Stimulated activated CD4-positive, alpha-beta T cell treated with anti-CD3 and anti-CD28 coated beads, Interleukin-2, amount 100 ng/mL, for 24 hours (primary cell): Measurements from ENCODE around the gene HIVEP1.
A peak's percentile ranks its signal among the peaks of the same experiment; 100 is the strongest.

Experiments used
- DNase-seq, 2 donors: peaks; one replicate each; pipeline ENCODE4 v3.0.0-alpha.2; 2020

Gene HIVEP1

GRCh38 chr6:12051861-12052368 is 39.8 kb downstream of the HIVEP1 start:
- DNase-seq = peak; percentile 34 to 55

GRCh38 chr6:12058172-12058961 is 46.3 kb downstream of the HIVEP1 start:
- no peak for DNase-seq

- DNase-seq = peak; percentile 67 to 69
Measured at GRCh38 chr6:12060780-12061609, 48.9 kb downstream of the HIVEP1 start.

- no peak for DNase-seq
Measured at GRCh38 chr6:12062605-12063004, 50.5 kb downstream of the HIVEP1 start.

- no peak for DNase-seq
Measured at GRCh38 chr6:12064131-12064530, 52.0 kb downstream of the HIVEP1 start.

GRCh38 chr6:12064538-12065071 is 52.5 kb downstream of the HIVEP1 start:
- DNase-seq = no peak

- DNase-seq = no peak
Measured at GRCh38 chr6:12065321-12066140, 53.4 kb downstream of the HIVEP1 start.

GRCh38 chr6:12066297-12066696 is 54.2 kb downstream of the HIVEP1 start:
- no peak for DNase-seq

- no peak for DNase-seq
Measured at GRCh38 chr6:12068899-12069557, 56.9 kb downstream of the HIVEP1 start.

- DNase-seq = no peak
Measured at GRCh38 chr6:12069891-12070529, 57.9 kb downstream of the HIVEP1 start.

- DNase-seq = no peak
Measured at GRCh38 chr6:12071064-12071615, 59.0 kb downstream of the HIVEP1 start.

GRCh38 chr6:12075067-12075563 is 63.0 kb downstream of the HIVEP1 start:
- no peak for DNase-seq

- no peak for DNase-seq
Measured at GRCh38 chr6:12077021-12077710, 65.1 kb downstream of the HIVEP1 start.

- no peak for DNase-seq
Measured at GRCh38 chr6:12078014-12078413, 65.9 kb downstream of the HIVEP1 start.

GRCh38 chr6:12081771-12082170 is 69.7 kb downstream of the HIVEP1 start:
- no peak for DNase-seq

GRCh38 chr6:12082368-12082767 is 70.3 kb downstream of the HIVEP1 start:
- no peak for DNase-seq

GRCh38 chr6:12083302-12083701 is 71.2 kb downstream of the HIVEP1 start:
- no peak for DNase-seq

GRCh38 chr6:12083763-12084162 is 71.7 kb downstream of the HIVEP1 start:
- no peak for DNase-seq

GRCh38 chr6:12084681-12085080 is 72.6 kb downstream of the HIVEP1 start:
- no peak for DNase-seq

- no peak for DNase-seq
Measured at GRCh38 chr6:12088531-12088930, 76.4 kb downstream of the HIVEP1 start.
